OCI-LY3 (cell line): Measurements from ENCODE around the gene ARHGAP21.
A peak's percentile ranks its signal among the peaks of the same experiment; 100 is the strongest.

Source experiments
- CTCF ChIP-seq: fragments of 200-600, 300-600 bp; sonication (generic); IDR thresholded peaks from 2 replicates; pipeline ENCODE4 v1.5.1; 2014; ENCODE audit warnings: antibody characterized with exemption, low read length, low read depth
- EZH2phosphoT487 ChIP-seq: fragments of 200-600 bp; shearing (Covaris generic); IDR thresholded peaks from 2 replicates; pipeline ENCODE4 v1.6.1; 2018; ENCODE audit warnings: antibody characterized with exemption, mixed run types, low read depth

GRCh38 chr10:24723788-24724380 lies at the start of gene ARHGAP21:
- TF ChIP-seq CTCF, result peak; percentile 9; the same call in 1 of the 2 replicates
- TF ChIP-seq EZH2phosphoT487, result no peak
